ENCODE results near the gene AMZ1.

DNA sequence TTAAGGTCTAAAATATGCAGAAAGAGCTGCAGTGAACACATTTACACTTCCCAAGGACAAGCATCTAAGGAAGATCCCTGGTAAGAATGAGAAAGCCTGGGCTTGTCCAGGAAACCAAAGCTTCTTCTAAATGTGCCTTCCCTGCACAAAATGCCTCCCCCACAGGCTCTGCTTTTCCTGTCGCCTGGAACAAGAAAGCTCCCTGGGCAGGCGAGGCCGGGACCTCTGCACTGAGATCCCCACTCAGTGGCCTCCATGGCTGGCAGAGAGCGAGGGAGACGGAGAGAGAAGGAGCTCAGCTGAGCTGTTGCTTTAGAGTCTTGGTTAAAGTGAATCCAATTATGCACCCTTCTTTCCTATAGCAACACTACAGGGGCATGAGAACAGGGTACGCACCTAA, 75.6 kb downstream of the AMZ1 start:
- TF ChIP-seq POLR2AphosphoS5 (IDR thresholded peaks at IDR 0.05): no peak
- TF ChIP-seq, protein P1, sequence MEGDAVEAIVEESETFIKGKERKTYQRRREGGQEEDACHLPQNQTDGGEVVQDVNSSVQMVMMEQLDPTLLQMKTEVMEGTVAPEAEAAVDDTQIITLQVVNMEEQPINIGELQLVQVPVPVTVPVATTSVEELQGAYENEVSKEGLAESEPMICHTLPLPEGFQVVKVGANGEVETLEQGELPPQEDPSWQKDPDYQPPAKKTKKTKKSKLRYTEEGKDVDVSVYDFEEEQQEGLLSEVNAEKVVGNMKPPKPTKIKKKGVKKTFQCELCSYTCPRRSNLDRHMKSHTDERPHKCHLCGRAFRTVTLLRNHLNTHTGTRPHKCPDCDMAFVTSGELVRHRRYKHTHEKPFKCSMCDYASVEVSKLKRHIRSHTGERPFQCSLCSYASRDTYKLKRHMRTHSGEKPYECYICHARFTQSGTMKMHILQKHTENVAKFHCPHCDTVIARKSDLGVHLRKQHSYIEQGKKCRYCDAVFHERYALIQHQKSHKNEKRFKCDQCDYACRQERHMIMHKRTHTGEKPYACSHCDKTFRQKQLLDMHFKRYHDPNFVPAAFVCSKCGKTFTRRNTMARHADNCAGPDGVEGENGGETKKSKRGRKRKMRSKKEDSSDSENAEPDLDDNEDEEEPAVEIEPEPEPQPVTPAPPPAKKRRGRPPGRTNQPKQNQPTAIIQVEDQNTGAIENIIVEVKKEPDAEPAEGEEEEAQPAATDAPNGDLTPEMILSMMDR (IDR thresholded peaks at IDR 0.05 in 8 of 11, conservative IDR thresholded peaks at IDR 0.05 in 3 of 11): no peak

Measured in spleen (tissue), 7 donors.